ENCODE data around the gene TTC23L.

Gene TTC23L

GRCh38 chr5:34944044-34944443, 105.1 kb downstream of the TTC23L start:
- H3K4me1 ChIP-seq (ENCODE audit: control insufficient read depth in 5 of 5, insufficient read depth in 5 of 5, low read length in 5 of 5) = no peaks in the 10 kb centered on the region
- no peak overlapping the region for H3K9ac ChIP-seq (ENCODE audit: low read length in 5 of 5)
- H3K9me3 ChIP-seq (ENCODE audit: control insufficient read depth in 5 of 5, low read length in 5 of 5) = no peaks in the 10 kb centered on the region
- H3K4me3 ChIP-seq (ENCODE audit: low read depth in 1 of 5, low read length in 5 of 5) = no peak overlapping the region
- H3K27ac ChIP-seq (ENCODE audit: low read depth, low read length) = no peak overlapping the region
- peaks cover 35 to 60% (median 49%) of the 10 kb centered on the region in 5 donors for H3K36me3 ChIP-seq (ENCODE audit: control insufficient read depth in 5 of 5, insufficient read depth in 5 of 5, low read length in 5 of 5)
- no peaks in the 10 kb centered on the region for H3K27me3 ChIP-seq (ENCODE audit: control insufficient read depth in 5 of 5, insufficient read depth in 4 of 5, low read length in 5 of 5)

- Histone ChIP-seq H3K4me1 (ENCODE audit: control insufficient read depth in 5 of 5, insufficient read depth in 5 of 5, low read length in 5 of 5) (no peaks in the 10 kb centered on the region), H3K36me3 (ENCODE audit: control insufficient read depth in 5 of 5, insufficient read depth in 5 of 5, low read length in 5 of 5) (peaks cover 38 to 60% (median 52%) of the 10 kb centered on the region in 5 donors), H3K27me3 (ENCODE audit: control insufficient read depth in 5 of 5, insufficient read depth in 4 of 5, low read length in 5 of 5) (no peaks in the 10 kb centered on the region), H3K27ac (ENCODE audit: low read depth, low read length) (no peak overlapping the region), H3K9ac (ENCODE audit: low read length in 5 of 5) (no peak overlapping the region), H3K4me3 (ENCODE audit: low read depth in 1 of 5, low read length in 5 of 5) (no peak overlapping the region), H3K9me3 (ENCODE audit: control insufficient read depth in 5 of 5, low read length in 5 of 5) (no peaks in the 10 kb centered on the region)
Measured at GRCh38 chr5:34944460-34945047, 105.6 kb downstream of the TTC23L start.
